GM18907 (cell line): Measurements from ENCODE around the gene BEND6.
"Not testable (repeated sequence)": the region's sequence is repeated elsewhere in the genome, so short reads cannot be mapped to it uniquely, and the experiment has no call there.

Source experiments
- ATAC-seq: cut with Tn5 transposase; IDR thresholded peaks from one replicate; pipeline ENCODE4 v1.9.1; 2021; ENCODE audit warnings: mild to moderate bottlenecking, moderate library complexity; ENCODE audit not compliant: unreplicated experiment

Gene BEND6

GRCh38 chr6:57026001-57026400 lies 71.1 kb downstream of the BEND6 start:
- ATAC-seq: no peak

GRCh38 chr6:57027301-57027700 lies 72.4 kb downstream of the BEND6 start:
- no peak for ATAC-seq

DNA sequence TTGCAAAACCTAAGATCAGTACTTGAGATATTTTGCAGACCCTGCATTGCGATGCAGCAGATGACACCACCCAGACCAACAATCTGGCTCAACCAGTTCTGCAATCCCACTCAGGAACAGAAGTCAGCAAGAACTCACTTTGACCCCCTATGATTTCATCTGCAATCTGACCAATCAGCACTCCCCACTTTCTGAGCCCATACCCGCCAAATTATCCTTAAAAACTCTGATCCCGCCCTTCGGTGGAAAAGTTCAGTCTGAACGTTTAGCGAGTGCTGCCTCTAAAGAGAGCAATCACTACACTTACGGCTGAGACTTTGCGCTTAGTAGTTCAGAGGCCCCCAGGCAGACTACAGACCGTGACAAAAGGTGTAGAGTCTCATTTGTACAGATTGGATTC lies 74.3 kb downstream of the BEND6 start:
- no peak for ATAC-seq

DNA sequence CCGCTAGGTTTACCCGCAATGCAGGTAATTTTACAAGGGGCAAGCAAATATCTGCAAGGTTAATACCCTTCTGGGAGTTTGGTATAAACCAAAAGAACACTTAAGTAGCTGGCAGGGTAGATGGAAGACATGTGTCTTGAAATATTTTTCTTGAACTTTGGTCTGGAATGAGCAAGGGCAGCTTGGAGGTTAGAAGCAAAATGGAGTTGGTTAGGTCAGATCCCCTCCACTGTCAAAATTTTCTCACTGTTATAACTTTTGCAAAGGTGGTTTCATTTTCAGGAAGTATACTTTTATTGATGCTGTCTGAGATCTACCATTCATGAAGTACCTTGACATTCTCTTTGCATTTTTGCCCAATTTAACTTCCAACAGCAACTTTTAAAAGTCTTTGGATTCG lies 78.3 kb downstream of the BEND6 start:
- no peak for ATAC-seq

- ATAC-seq: no peak
Measured at GRCh38 chr6:57035549-57035948, 80.6 kb downstream of the BEND6 start.

DNA sequence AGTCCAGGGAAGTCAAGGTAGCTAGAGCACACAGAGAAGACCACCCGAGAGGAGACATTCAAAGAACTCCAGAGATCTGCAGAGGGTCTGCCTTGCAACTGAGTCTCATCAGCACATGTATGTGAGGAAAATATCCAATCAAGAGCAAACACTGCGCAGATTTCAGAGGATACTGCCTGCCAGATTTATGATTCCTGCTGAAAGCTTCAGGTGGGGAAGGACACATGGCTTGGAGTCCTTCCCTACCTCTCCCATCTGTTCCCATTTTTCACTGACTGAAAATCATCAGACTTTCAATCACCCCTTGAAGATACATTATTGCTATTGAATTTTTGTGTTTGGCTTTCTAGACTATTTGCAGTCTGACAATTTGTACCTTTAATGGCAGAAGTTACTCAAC lies 84.0 kb downstream of the BEND6 start:
- no peak for ATAC-seq

DNA sequence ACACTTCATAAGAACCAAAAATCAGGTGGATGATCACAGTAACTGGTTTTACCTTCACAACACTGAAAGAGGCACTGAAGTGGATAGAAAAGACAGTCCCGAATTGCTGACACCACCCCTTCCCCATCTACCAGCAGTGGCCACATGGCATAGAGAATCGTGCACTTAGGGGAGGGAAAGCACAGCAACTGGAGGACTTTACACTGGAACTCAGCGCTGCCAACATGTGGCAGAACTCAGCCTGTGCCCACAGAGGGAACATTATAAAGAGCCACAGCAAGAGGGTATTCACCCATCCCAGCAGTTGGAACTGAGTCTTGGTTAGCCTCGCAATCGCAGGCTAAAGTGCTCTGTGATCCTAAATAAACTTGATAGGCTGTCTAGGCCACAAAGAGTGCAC lies 85.1 kb downstream of the BEND6 start:
- ATAC-seq: no peak

DNA sequence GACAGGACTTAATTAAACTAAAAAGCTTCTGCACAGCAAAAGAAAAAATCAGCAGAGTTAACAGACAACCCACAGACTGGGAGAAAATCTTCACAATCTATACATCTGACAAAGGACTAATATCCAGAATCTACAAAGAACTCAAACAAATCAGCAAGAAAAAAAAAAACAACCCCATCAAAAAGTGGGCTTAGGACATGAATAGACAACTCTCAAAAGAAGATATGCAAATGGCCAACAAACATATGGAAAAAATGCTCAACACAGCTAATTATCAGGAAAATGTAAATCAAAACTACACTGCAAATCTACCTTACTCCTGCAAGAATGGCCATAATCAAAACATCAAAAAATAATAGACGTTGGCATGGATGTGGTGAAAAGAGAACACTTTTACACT lies 89.2 kb downstream of the BEND6 start:
- not testable (repeated sequence) for ATAC-seq

GRCh38 chr6:57044568-57044967 lies 89.7 kb downstream of the BEND6 start:
- no peak for ATAC-seq

DNA sequence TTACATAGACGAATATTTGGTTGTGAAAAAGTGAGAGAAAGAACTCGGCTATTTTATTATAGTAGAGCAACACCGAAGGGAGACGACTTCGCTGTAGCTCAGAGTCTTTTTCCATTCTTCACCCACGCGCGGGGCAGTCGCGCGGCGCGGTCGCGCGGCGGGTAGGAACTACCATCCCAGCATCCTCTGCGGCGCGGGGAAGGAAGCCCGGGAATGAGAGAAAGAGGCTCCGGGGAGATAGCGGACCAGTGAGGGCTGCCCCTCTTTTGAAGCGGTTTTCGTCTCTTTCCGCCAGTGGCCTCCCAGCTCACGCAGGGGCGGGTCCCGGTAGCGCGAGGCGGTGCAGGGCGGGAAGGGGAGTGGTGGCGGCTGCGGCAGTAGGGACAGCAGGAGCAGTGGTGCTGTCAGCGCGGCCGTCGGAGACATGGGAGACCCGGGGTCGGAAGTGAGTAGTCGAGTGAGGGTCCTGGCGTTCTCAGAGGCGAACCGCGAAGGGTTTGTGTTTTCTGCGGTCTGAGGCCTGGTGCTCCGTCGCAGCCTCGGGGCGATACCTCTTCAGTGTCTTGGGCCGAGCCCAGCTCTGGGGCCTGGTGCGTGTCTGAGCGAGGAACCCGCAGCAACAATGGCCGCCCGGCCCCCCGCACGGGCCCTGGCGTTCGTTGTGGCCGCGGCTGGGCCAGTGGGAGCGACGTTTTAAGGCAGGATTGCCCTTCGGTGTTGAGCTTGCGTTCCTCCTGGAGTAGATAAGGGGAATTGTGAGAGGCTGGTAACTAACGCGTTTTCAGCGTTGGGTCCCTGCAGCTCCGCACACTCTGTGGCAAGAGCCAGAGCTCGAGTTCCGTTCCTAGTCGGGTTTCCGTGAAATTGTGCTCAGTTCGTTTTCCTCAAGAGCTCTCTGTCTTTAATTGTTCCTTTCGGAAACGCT lies 91.7 kb downstream of the BEND6 start, which contains the start of gene KIAA1586:
KIAA1586 (plus strand) TSS at position 362 of the 925 bp plus-strand sequence; CDS start at position 425, 63 bp downstream.
- peak; percentile 97 for ATAC-seq

DNA sequence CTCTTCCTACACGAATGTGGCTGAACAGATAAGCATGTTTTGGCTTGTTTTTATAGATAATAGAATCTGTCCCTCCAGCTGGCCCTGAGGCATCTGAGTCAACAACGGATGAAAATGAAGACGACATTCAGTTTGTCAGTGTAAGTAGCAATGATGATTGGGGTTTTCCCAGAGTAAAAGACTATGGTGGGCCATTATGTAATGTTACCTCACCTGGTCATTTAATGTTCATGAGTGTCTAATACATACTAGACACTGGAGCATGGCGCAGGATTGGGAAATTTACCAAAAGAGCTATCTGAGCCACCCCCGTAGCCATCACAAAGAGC lies 92.3 kb downstream of the BEND6 start:
- ATAC-seq: peak; percentile 45

GRCh38 chr6:57047859-57048258 lies 93.0 kb downstream of the BEND6 start:
- ATAC-seq: not testable (repeated sequence)

DNA sequence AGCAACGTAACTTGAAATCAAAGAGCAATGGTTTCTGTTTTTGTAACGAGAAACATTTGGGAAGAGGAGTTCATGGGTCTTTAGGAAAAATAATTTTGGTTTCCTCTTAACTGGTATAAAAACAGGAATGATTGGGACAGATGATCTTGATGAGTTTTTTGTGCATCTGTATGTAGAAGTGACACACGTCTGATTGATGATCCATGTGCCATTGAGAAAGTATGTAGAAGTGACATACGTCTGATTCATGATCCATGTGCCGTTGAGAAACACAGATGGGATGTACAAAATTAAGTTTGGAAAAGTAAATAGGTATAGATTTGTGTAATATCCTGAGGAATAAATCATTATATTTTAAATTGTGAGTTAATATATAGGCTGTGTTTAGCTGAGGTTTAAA lies 93.7 kb downstream of the BEND6 start:
- ATAC-seq: no peak

GRCh38 chr6:57063847-57064246 lies 108.9 kb downstream of the BEND6 start:
- ATAC-seq: no peak

DNA sequence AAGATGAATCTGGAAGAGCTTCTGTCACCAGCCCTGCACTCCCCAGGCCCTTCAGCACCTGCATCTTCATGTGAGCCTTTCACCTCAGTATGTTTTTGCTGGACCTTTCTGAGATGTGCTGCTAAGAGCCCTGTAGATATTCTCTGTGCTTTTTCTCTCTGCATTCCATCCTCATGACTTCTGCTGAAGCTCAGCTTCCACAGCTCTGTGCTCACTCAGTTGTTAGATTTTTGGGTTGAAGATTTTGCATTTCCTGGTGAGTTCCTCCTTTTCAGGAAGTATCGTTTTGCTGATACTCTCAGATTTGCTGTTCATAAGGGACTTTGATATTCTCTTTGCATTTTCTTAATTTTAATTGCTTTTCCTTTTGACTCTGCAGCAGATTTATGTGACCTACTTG lies 109.9 kb downstream of the BEND6 start:
- no peak for ATAC-seq

DNA sequence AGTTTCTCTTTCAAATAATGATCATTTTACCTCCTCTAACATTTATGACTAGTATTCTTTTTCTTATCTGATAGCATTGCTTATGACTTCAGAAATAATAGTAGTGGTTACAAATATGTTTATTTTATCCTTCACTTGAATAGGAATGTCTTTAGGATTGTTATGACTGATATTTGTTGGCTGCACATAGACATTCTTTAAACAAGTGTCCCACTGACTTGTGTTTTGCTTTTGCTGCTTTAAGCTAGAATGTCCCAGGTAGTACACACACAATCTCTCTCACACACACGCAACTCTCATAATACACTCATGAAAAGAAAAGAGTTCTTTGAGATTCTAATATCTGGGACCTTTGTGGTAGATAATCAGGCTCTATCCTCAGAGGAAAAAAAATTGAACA lies 113.2 kb downstream of the BEND6 start:
- ATAC-seq: no peak

- no peak for ATAC-seq
Measured at GRCh38 chr6:57069228-57069627, 114.3 kb downstream of the BEND6 start.

- ATAC-seq: no peak
Measured at GRCh38 chr6:57069920-57070331, 115.0 kb downstream of the BEND6 start.

DNA sequence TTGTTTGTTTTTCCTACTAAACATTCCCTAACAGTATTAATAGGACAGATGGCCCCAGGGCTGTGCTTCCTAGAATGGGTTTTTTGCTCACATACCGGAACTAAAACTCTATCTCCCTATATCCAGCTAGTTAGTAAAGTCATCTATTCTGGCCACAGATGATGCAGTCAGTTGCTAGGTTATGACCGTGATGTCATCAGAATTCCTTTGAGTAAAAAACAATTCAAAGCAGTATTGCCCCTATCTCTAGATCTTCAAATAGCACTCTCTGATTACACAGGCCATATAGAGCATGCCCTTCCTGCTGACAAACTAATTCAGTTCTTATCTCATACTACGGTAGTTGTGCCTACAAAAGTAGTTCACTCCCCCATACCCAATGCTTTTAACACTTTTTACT lies 117.2 kb downstream of the BEND6 start:
- ATAC-seq: no peak

GRCh38 chr6:57074383-57074782 lies 119.5 kb downstream of the BEND6 start:
- no peak for ATAC-seq

GRCh38 chr6:57075092-57075491 lies 120.2 kb downstream of the BEND6 start:
- ATAC-seq: no peak
